BLaER1 (cell line): ENCODE results near the gene DPY30.
"Not testable (repeated sequence)": the region's sequence is repeated elsewhere in the genome, so short reads cannot be mapped to it uniquely, and the experiment has no call there.

Experiments
- H3K27ac ChIP-seq: shearing (Covaris generic); formaldehyde crosslinking; 2 replicates; pipeline ENCODE4 v1.8.1; 2022
- H3K27me3 ChIP-seq: shearing (Covaris generic); formaldehyde crosslinking; 2 replicates; pipeline ENCODE4 v1.8.1; 2022
- H3K36me3 ChIP-seq: shearing (Covaris generic); formaldehyde crosslinking; 2 replicates; pipeline ENCODE4 v1.8.1; 2022
- H3K4me1 ChIP-seq: shearing (Covaris generic); formaldehyde crosslinking; 2 replicates; pipeline ENCODE4 v1.8.1; 2022
- H3K4me2 ChIP-seq: shearing (Covaris generic); formaldehyde crosslinking; 2 replicates; pipeline ENCODE4 v1.8.1; 2022
- H3K4me3 ChIP-seq: shearing (Covaris generic); formaldehyde crosslinking; 2 replicates; pipeline ENCODE4 v1.8.1; 2022
- H3K9ac ChIP-seq: shearing (Covaris generic); formaldehyde crosslinking; 2 replicates; pipeline ENCODE4 v1.8.1; 2022
- H3K9me3 ChIP-seq: shearing (Covaris generic); formaldehyde crosslinking; 2 replicates; pipeline ENCODE4 v1.8.1; 2022
- H4K20me1 ChIP-seq: shearing (Covaris generic); formaldehyde crosslinking; 2 replicates; pipeline ENCODE4 v1.8.1; 2022
- Cebpa-rat ChIP-seq: shearing (Covaris generic); IDR thresholded peaks from 2 replicates; pipeline ENCODE4 v1.8.1; 2022

DPY30 gene

DNA sequence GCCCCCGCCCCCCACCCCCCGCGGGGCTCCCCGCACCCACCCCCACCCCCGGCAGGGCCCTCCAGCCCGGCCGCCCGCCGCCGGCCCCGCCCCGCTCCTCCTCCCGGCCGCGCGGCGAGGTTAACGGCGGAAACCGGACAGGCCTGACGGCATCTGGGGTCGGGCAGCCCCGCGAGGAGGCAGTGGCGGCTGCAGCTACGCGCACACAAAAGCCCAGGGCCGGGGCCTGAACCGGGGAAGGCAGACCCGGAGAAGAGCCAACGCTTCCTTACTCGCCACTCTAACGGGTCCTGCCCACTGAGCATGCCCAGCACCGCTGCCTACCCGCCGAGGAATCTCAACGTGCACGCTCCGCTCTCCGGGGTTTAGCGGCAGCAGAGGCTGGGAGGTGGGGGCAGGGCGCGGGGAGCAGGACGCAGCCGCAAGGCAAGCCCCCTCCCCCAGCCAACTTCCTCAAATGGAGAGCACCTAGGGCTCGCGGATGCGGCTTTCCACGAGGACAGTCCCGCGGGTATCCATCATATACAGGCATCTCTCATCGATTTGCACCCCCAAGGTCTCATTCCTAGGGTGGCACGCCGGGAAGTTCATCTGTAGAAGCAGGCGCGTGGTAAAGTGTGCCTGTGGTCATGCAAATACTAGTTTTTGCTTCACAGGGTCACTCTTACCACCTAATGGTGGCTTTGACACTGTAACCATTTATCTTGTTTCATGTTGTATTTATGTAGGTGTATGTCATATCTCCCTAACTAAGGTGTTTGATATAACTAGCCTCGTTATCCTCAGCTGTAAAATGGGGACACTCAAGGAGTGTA lies 28.7 kb downstream of the DPY30 start, which contains the start of gene MEMO1:
MEMO1 (minus strand) TSS at position 339 of the 815 bp plus-strand sequence. CDS start 761 bp downstream, outside the sequence.
- peaks cover 40% of the 10 kb centered on the region for H4K20me1 ChIP-seq
- TF ChIP-seq Cebpa-rat: no peak
- H3K4me2 ChIP-seq: peak within 1 kb of the TSS; percentile 81
- H3K27me3 ChIP-seq: no peaks in the 10 kb centered on the region
- H3K27ac ChIP-seq: peak within 1 kb of the TSS; percentile 96
- H3K9ac ChIP-seq: peak within 1 kb of the TSS; percentile 98
- peak within 1 kb of the TSS; percentile 100 for H3K4me3 ChIP-seq
- 0 out of 2 replicates have a peak, but pooled peaks cover 5% of the 10 kb centered on the region for H3K36me3 ChIP-seq
- peaks cover 29% of the 10 kb centered on the region for H3K4me1 ChIP-seq
- H3K9me3 ChIP-seq: no peaks in the 10 kb centered on the region

DNA sequence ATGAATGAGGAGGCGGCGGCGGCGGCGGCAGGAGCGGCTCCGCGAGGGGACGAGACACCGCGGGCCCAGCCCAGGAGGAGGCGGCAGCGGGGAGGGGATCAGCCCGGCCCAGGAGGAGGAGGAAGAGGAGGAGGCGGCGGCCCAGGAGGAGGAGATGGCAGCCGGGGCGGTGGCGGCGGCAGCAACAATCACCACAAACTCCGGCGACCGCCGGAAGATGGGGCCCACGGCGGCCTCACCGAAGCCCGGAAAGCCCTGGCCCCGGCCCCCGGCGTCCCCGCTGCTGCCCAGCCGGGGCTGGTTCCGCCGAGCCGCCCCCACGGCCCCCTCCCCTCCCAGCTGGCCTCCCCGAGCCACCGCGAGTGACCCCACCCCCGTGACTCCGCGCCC lies 29.3 kb downstream of the DPY30 start:
- H3K9ac ChIP-seq: peak overlapping the region; percentile 98
- H4K20me1 ChIP-seq: peaks cover 46% of the 10 kb centered on the region
- H3K36me3 ChIP-seq, H3K4me2 ChIP-seq, H3K27me3 ChIP-seq, H3K9me3 ChIP-seq: not testable (repeated sequence)
- peak overlapping the region; percentile 100 for H3K4me3 ChIP-seq
- peaks cover 29% of the 10 kb centered on the region for H3K4me1 ChIP-seq
- H3K27ac ChIP-seq: peak overlapping the region; percentile 96

DNA sequence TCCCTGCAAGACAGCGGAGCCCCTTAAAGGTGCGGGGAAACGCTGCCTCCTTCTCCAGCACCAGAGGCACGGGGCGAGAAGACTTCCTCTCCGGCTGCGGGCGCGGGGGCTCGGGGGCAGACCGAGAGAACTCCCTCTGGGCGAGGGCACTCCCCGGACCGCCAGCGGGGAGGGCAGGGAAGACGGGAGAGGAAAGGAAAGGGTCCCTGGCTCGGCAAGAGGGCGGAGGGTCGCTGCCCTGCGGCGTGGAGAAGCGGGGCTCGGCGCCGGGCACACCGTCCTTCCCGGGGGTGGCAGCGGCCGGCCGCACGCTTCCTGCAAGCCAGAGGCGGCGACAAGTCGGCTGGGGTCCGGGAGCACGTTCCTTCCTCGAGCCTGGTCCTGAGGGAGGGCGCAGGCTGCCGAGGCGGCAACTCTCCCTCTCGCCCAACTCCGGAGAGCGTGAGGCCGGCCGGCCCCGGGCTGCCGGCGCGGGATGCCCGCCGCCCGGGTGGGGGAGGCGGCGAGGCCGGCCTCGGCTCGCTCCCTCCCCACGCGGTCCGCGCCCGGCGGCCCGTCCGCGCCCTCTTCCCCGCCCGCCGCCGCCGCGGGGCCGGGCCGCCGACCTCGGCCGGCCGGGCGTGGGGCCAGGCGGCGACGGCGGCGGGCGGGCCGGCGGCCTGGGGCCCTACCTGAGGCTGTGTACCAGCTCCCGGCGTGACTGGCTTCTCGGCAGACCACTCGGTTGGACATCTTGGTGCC lies 29.9 kb downstream of the DPY30 start:
- Histone ChIP-seq H4K20me1 (peaks cover 52% of the 10 kb centered on the region), H3K9ac (peak overlapping the region; percentile 98), H3K4me2 (peak overlapping the region; percentile 78), H3K4me1 (peaks cover 29% of the 10 kb centered on the region), H3K27me3 (no peaks in the 10 kb centered on the region), H3K27ac (peak overlapping the region; percentile 96), H3K36me3 (no peaks in the 10 kb centered on the region), H3K4me3 (peak overlapping the region; percentile 100), H3K9me3 (no peaks in the 10 kb centered on the region)
- TF ChIP-seq Cebpa-rat: no peak

DNA sequence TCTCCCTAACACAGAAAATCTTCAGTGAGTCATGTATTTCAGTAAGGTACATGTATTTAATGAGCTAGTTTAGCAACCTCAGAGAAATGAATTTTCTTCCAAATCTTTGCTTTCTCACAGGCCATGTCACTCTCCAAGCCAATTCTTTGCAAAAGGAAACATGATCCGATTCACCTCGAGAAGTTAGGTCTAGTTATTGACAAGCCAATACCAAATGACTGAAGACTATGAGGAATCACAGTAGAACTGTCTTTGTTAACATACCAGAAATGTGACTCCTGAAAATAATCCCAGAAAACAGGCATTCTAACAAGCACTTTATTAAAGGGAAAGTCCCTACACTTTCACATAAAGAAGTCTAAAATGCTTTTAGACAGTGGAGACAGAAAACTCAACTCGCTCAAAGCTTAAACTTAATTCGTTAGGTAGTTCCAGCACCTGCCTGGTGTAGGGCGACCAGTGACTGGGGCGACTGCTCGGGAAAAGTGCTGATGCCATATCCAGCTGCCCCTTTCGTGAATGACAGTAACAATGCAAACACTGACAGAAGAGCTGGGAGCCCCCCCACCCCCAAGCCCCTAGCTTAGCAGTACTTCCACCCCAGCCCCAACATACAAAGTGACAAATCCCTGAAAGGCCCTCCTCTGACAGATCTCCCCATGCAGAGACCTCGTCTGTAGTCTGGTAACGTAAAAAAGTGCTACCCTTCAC lies 30.6 kb downstream of the DPY30 start:
- Histone ChIP-seq H3K9me3 (no peaks in the 10 kb centered on the region), H3K9ac (peak overlapping the region; percentile 98), H3K36me3 (no peaks in the 10 kb centered on the region), H4K20me1 (peaks cover 59% of the 10 kb centered on the region), H3K4me2 (peak overlapping the region; percentile 78), H3K4me3 (peak overlapping the region; percentile 100), H3K27me3 (no peaks in the 10 kb centered on the region), H3K4me1 (peaks cover 29% of the 10 kb centered on the region), H3K27ac (peak overlapping the region; percentile 96)
- TF ChIP-seq Cebpa-rat: no peak

DNA sequence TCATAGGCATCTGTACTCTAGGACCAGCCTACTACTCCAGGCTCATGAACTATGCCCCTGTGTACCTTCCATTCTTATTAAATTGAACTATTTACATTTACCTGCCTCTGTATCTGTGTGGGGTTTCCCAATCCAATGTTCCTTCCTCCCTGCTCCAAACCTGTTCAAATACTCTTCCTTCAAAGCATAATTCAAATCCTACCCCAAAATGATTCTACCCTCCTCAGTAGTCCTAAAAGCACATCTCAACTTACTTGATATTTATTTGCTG lies 32.5 kb downstream of the DPY30 start:
- H4K20me1 ChIP-seq: peaks cover 77% of the 10 kb centered on the region
- H3K9ac ChIP-seq: no peak overlapping the region
- TF ChIP-seq Cebpa-rat: no peak
- H3K9me3 ChIP-seq: no peaks in the 10 kb centered on the region
- H3K27me3 ChIP-seq: no peaks in the 10 kb centered on the region
- no peaks in the 10 kb centered on the region for H3K36me3 ChIP-seq
- peaks cover 28% of the 10 kb centered on the region for H3K4me1 ChIP-seq
- H3K4me2 ChIP-seq: peak overlapping the region; percentile 78
- no peak overlapping the region for H3K4me3 ChIP-seq
- H3K27ac ChIP-seq: no peak overlapping the region

DNA sequence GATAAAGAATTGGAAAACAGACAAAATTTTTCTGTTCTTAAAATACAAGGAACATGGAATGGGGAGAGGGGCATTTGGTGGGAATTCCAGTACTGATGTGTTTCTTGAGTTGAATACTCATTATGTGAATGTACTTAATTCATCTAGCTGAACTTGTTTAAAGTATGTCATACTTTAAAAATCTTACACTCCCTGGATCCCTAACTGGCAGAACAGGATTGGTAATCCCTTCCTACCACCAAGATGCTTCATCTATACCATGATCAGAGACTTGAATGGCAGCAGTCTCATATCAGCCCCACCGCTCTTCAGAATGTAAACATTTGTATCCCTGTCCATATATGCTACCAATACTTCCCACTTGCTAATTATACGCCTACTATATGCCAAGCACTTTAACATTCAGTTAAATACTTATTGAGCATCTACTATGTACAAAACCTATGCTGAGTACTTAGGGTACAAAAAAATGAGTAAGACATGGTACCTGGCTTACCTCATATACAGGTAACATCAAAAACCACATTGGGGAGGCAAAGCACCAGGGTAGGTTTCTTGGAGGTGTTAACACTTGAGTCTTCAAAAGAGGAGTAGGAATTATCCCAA lies 34.1 kb downstream of the DPY30 start:
- no peak overlapping the region for H3K9ac ChIP-seq
- peaks cover 19% of the 10 kb centered on the region for H3K4me1 ChIP-seq
- no peak overlapping the region for H3K27ac ChIP-seq
- no peak overlapping the region for H3K4me2 ChIP-seq
- no peak overlapping the region for H3K4me3 ChIP-seq
- H3K36me3 ChIP-seq: peaks cover 6% of the 10 kb centered on the region
- peaks cover 2% of the 10 kb centered on the region; the same call in 1 of the 2 replicates for H3K9me3 ChIP-seq
- no peak for TF ChIP-seq Cebpa-rat
- H3K27me3 ChIP-seq: no peaks in the 10 kb centered on the region
- H4K20me1 ChIP-seq: peaks cover 92% of the 10 kb centered on the region

DNA sequence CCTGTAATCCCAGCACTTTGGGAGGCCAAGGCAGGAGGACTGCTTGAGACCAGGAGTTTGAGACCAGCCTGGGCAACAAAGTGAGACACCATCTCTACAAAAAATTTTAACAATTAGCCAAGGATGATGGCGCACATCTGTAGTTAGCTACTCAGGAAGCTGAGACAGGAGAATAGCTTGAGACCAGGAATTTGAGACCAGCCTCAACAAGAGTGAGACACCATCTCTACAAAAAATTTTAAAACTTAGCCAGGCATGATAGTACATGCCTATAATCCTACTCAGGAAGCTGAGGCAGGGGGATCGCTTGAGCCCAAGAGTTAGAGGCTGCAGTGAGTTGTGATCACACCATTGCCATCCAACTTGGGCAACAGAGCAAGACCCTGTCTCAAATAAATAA lies 35.8 kb downstream of the DPY30 start:
- Histone ChIP-seq H3K4me2 (no peak overlapping the region), H3K36me3 (peaks cover 16% of the 10 kb centered on the region), H3K27ac (no peak overlapping the region), H3K27me3 (no peaks in the 10 kb centered on the region), H3K4me1 (peaks cover 33% of the 10 kb centered on the region), H3K9me3 (peaks cover 2% of the 10 kb centered on the region; the same call in 1 of the 2 replicates), H3K9ac (no peak overlapping the region), H3K4me3 (no peak overlapping the region), H4K20me1 (peaks cover 98% of the 10 kb centered on the region)
- TF ChIP-seq Cebpa-rat: no peak

DNA sequence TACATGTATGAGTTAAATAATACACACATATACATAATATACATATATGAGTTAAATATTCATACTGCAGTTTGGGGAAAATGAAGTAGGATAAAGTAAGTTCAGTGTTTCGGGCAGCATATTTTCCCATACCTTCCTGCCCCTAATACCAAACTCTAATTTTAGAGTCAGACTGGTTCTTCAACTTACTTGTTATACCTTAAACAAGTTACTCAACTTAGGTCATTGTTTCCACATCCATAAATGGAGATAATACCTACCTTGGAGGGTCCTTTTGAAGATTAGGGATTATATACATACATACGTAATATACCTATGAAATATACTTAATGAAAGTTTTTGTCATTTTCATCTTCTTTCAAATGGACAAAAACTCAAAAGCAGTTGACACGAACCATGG lies 37.2 kb downstream of the DPY30 start:
- peaks cover 16% of the 10 kb centered on the region for H3K36me3 ChIP-seq
- H3K4me3 ChIP-seq: no peak overlapping the region
- H4K20me1 ChIP-seq: peaks cover 98% of the 10 kb centered on the region
- no peak for TF ChIP-seq Cebpa-rat
- H3K4me1 ChIP-seq: peaks cover 36% of the 10 kb centered on the region
- no peak overlapping the region for H3K9ac ChIP-seq
- peaks cover 2% of the 10 kb centered on the region; the same call in 1 of the 2 replicates for H3K9me3 ChIP-seq
- H3K4me2 ChIP-seq: no peak overlapping the region
- H3K27ac ChIP-seq: no peak overlapping the region
- no peaks in the 10 kb centered on the region for H3K27me3 ChIP-seq

DNA sequence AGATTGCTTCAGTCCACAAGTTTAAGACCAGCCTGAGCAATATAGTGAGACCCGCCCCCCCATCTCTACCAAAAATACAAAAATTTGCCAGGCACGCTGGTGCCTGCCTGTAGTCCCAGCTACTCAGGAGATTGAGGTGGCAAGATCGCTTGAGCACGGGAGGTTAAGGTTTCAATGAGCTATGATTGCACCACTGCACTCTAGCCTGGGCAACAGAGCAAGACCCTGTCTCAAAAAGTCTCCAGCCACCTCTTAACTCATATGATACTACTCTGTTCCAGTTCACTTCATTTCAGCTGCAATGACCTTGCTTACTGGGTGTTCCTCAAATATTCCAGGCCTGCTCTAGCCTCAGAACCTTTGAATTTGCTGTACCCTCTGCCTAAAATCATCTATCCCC lies 40.2 kb downstream of the DPY30 start:
- H4K20me1 ChIP-seq: peaks cover 97% of the 10 kb centered on the region
- H3K9ac ChIP-seq: no peak overlapping the region
- no peak overlapping the region for H3K4me2 ChIP-seq
- TF ChIP-seq Cebpa-rat: no peak
- peaks cover 42% of the 10 kb centered on the region for H3K4me1 ChIP-seq
- H3K36me3 ChIP-seq: peaks cover 16% of the 10 kb centered on the region
- H3K27ac ChIP-seq: no peak overlapping the region
- no peak overlapping the region for H3K4me3 ChIP-seq
- no peaks in the 10 kb centered on the region for H3K27me3 ChIP-seq
- H3K9me3 ChIP-seq: peaks cover 2% of the 10 kb centered on the region; the same call in 1 of the 2 replicates
